Suppressor macrophage (primary cell): ENCODE measurements around the gene NTMT1.
A peak's percentile ranks its signal among the peaks of the same experiment; 100 is the strongest.
"Not testable (repeated sequence)": the region's sequence is repeated elsewhere in the genome, so short reads cannot be mapped to it uniquely, and the experiment has no call there.

Source experiments
- DNase-seq, 4 experiments: peaks; one replicate each; pipeline ENCODE4 v3.0.0-alpha.2; 2020 to 2022

Gene NTMT1

GRCh38 chr9:129615407-129616285 is 10.3 kb upstream of the NTMT1 start:
- DNase-seq, result no peak

GRCh38 chr9:129617167-129617566 is 8.8 kb upstream of the NTMT1 start:
- peak in 2 of 4 experiments; percentile 42 to 59 for DNase-seq

DNA sequence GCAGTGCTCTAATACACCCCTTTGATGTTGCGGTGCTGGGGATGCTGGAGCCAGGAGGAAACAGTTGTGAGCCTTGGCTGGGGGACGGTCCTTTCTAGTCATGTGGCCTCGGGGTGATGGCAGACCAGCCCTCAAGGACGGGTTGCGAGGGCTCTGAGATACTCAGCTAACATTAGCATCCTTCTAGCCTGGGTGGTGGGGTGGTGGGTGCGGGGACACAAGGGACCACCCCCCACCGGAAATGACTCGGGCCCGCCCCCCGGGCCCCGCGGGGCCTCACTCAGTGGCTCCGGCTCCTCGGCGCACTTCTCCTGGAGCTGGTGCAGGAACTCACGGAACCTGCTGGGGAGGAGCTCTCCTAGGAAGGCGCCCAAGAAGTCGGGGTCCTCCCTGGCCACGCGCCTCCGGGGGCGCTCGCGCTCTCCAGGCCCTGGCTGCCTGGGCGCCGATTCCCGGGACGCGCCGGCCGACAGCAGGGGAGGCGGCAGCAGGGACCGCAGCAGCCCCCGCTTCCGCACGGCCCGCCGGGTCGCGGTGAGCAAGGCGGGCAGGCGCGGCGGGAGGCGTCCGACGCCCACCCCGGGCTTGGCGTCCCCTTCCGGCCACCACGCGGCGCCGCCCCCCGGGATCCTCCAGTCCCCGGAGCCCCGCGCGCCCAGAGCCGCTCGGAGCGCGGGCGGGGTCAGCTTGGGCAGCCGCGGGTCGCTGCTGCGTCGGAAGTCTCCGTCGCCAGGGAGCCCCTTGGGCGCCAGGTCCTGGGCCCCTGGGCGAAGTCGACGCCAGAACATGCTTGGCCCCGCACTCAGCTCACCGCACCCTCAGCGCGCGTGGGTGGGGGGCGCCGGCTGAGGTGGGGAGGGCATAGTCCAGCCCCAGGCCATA is 5.9 kb upstream of the NTMT1 start:
- DNase-seq, result peak; percentile 26 to 75 (median 53)

DNA sequence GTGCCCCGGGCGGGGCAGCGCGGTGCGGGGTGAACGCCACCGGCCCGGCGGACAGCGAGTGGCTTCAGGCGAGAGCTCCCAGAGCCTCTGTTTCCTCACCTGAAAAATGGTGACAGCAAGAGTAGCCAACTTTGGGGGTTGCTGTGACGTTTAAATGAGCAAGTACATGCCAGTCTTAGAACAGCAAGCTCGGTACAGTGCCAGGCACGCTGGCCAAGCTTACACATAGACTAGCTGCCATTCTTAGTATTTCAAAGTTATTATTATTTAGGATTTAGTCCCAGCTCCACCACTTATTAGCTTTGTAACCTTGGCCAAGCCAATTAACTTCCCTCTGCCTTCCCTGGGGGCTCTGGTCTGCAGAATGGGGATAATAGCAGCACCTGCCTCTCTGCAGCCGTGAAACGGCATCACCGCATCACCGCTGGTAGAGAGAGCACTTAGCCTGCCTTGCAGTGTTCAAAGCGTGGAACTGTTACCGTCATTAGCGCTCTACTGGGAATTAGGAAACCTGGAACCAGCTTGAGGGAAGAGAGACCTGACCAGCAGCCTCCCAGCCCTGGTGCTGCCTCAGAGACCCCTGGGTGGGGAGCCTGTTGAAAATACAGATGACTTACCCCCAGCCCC is 5.2 kb upstream of the NTMT1 start, which contains the start of gene C9orf50:
C9orf50 (minus strand) TSS at position 433 of the 627 bp plus-strand sequence. CDS start 527 bp downstream, outside the sequence.
- no peak for DNase-seq

- peak; percentile 67 to 89 (median 74) for DNase-seq
Measured at GRCh38 chr9:129623331-129623730, 2.6 kb upstream of the NTMT1 start.

GRCh38 chr9:129624168-129624759 is 1.7 kb upstream of the NTMT1 start:
- peak; percentile 60 to 82 (median 72) for DNase-seq

DNA sequence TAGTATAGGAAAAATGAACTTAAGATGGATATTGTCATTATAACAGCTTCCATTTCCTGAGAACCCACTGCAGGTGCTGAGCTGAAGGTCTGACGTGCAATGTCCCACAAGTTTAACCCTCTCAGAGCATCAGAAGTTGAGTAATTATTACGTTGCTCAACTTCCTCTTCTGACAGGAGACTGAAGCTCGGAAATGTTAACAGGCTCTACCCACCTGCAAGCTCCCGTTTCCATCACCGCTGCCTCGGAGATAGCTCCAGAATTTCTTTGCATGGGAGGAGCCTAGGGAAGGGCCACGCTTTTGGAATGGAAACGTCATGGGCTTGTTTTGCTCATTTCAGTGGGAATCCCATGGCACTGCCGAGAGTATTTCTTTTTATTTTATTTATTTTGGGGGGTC is 1.0 kb upstream of the NTMT1 start:
- peak; percentile 57 to 86 (median 72) for DNase-seq

DNA sequence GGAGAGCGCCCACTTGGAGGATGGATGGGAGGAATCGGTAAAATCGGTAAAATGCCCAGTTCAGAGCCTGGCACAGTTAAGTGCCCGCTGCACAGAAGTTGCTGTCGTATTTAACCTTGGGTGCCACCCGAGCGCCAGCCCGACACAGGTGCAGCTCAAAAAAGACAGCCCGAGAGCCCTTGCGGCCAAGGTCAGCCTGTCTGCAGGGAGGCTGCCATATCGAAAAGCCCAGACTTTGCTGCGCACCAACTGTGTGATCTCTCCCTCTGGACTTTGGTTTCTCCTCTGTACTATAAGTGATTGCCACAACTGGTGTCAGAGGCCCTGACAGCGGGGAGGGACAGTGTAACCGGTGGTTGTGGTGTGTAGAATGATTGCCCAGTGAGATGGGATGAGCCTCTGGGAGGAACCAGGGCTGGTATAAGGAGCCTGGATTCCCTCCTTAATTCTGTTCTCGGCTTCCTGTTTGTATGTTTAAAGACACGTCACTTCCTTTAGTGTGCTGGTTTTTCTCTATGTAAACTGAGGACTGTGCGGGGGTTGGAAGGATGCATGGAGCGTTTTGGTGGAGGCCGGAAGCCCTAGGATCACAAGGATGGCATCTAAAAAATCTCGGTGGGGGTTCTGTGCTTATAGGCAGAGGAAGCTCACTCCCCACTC is 792 bp downstream of the NTMT1 start:
- peak; percentile 40 to 58 (median 44) for DNase-seq

GRCh38 chr9:129627556-129628440 is 1.8 kb downstream of the NTMT1 start:
- DNase-seq, result no peak

GRCh38 chr9:129628709-129629108 is 2.7 kb downstream of the NTMT1 start:
- no peak for DNase-seq

DNA sequence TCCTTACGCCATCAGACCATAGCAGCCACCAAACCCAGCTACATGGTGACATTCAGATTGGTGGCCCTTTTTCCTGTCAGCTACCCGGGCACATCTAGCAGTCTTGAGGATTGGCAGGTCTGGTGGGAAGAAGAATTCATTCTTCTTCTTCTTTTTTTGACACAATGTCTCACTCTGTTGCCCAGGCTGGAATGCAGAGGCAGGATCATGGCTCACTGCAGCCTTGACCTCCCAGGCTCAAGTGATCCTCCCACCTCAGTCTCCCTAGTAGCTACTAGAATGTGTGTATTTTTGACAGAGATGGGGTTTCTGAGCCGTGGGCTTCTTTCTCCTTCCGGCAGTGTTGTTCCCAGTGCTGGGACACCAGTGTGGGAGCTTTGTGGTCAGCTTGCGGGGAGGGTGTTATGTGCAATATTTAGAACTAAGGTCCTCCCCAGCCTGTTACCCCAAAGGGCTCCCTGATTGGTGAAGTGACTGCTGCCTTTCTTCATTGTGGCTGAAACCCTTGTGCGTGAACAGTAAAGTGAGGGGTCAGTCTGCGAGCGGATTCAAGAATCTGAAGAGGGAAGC is 3.4 kb downstream of the NTMT1 start:
- peak; percentile 37 to 70 (median 56) for DNase-seq

DNA sequence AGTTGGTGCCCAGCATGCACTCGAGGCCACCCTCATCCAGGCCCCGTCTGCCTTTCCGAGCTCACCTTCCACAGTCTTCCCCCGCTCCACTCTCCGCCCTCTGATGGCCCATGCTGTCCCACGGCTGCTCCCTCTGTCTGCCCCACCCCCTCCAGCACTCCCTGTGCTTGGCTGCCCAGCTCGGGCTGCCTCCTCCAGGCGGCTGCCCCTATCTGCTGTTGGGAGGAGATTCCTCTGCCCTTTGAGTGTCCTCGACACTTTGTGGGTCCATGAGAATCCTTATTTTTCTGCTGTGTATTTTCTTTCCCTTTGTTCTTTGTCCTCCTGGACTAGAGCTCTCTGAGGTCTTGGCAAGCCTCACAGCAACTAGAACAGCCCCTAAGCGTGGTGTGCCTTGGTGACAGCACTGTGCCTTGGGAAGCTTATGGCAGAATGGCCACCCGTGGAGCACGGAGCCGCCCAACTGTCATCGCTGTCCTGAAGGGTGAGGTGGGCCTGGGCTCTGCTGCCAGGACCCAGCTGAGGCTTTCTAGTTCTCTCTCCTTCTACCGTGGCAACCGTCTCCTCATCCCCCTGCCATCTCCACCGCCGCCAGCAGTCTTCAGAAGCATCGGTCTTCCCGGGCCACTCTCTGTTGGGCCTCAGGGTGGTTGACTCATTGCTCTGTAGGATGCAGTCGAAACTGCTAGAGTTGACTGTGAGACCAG is 5.2 kb downstream of the NTMT1 start:
- no peak for DNase-seq

GRCh38 chr9:129631674-129632129 is 5.7 kb downstream of the NTMT1 start:
- DNase-seq, result no peak

DNA sequence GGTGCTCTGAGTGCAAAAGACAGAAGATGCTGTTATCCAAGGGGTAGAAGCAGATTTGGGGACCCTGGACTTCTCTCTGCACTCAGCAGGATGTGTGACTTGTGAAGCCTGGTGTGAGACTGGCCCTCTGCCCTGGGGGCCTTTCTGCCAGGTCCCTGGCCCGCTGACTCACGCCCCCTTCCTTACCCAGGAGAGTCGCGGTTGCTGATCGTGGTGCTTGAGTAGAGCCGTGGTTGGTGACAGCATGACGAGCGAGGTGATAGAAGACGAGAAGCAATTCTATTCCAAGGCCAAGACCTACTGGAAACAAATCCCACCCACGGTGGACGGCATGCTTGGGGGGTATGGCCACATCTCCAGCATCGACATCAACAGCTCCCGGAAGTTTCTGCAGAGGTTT is 6.5 kb downstream of the NTMT1 start:
- no peak for DNase-seq

DNA sequence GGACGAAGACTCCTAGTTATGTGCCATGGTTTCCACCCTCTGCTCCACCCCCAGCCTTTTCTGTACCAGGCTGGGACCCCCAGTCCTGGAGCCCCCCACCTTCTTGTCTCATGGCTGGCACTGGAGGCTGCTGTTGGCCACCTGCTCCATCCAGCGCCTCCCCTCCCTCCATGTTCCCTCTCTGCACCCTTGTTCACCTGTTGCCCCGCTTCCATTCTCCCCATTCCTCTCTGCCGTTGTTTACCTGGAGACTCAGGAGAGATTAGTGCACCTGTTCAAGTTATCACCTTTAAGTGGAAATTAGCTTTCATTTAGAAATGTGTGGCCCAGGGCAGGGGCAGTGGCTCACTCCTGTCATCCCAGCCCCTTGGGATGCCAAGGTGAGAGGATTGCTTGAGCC is 7.2 kb downstream of the NTMT1 start:
- DNase-seq, result no peak

DNA sequence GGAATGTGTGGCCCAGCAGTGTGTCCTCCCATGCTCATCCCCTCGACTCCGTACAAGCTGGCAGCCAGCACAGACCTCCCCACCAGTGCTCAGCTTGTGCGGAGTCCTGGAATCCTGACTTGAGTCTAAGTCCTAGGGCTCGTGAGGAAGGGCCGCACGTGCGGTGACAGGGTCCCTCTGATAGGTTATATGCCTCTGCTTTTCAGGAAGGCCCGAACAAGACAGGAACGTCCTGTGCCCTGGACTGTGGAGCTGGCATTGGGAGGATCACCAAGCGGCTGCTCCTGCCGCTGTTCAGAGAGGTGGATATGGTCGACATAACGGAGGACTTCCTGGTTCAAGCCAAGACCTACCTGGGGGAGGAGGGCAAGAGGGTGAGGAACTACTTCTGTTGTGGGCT is 7.9 kb downstream of the NTMT1 start:
- no peak for DNase-seq

GRCh38 chr9:129635099-129636065 is 9.4 kb downstream of the NTMT1 start:
- peak; percentile 26 to 67 (median 55) for DNase-seq

GRCh38 chr9:129636343-129636742 is 10.4 kb downstream of the NTMT1 start:
- DNase-seq, result not testable (repeated sequence)
